ENCODE data around the gene BOLA1.

BOLA1 gene

DNA sequence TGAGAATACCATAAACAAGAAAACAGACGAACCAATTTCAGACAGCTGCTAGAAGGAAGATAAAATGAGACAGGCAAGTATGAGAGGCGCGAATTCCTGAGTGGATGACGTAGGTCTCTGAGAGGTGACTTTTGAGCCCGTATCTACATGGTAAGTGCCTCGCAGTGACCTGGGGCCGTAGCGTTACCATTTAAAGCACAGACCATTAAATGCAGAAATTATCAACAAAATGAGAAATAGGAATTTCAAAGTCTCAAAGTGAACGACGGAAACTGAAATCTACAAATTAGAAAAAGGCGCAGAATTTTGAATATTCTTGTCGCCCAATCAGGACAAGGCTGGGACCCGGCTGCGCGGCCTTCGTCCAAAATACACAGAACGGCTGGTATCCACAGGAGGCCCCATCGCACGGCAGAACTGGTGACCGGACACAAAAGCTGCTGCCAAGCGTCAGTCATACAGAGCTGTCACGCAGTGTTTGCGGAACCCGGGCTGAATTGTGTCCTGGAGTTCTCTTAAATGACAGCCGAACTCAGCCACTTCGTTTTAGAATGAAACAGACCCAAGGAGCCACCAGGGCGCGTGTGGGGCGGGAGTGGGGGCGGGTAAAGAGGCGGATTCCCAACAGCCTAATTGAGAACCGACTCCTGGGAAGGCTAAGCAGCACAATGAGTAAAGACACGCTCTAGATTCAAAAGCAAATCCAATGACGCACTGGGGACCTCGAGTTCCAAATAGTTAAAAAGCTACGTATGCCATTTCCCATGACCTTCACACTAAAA, 13.8 kb upstream of the BOLA1 start:
- H3K4me3 ChIP-seq (ENCODE audit: low read depth, low read length): peak overlapping the region; percentile 58
- H3K36me3 ChIP-seq (ENCODE audit: control insufficient read depth in 2 of 2, insufficient read depth in 1 of 2, low read length in 2 of 2): no peaks in the 10 kb centered on the region
- ChIA-PET POLR2A (interaction anchor here (0.5 to 4.0 kb wide), 11 partner anchors 32 to 360 kb away, joined by 3 to 30 read pairs (median 8); partner anchors contain the start of genes SF3B4, SV2A and VPS45), CTCF (interaction anchor here (0.7 kb wide), 1 partner anchor 194 kb away, joined by 3 read pairs; no protein-coding TSS in a partner anchor)
- peak overlapping the region; percentile 39 for H3K27ac ChIP-seq (ENCODE audit: extremely low read depth, low read depth, low read length)
- H3K9me3 ChIP-seq (ENCODE audit: control insufficient read depth, insufficient read depth, low read depth, low read length): no peaks in the 10 kb centered on the region
- H3K4me1 ChIP-seq (ENCODE audit: control insufficient read depth, insufficient read depth, low read length): 0 out of 2 replicates have a peak, but pooled peaks cover 2% of the 10 kb centered on the region
- TF ChIP-seq ZNF530 (tag by site-specific recombination; IDR thresholded peaks at IDR 0.05; ENCODE audit: low read depth) (no peak), ZNF248 (tag by site-specific recombination; IDR thresholded peaks at IDR 0.05) (no peak), ZNF239 (tag by site-specific recombination; IDR thresholded peaks at IDR 0.05) (no peak), ZNF138 (tag by site-specific recombination; IDR thresholded peaks at IDR 0.05; ENCODE audit: borderline replicate concordance) (no peak), ZNF292 (tag by site-specific recombination; IDR thresholded peaks at IDR 0.05; ENCODE audit: borderline replicate concordance, low read depth) (no peak), ZFP41 (tag by site-specific recombination; IDR thresholded peaks at IDR 0.05; ENCODE audit: borderline replicate concordance) (no peak), ZNF23 (tag by site-specific recombination; IDR thresholded peaks at IDR 0.05; ENCODE audit: borderline replicate concordance) (no peak), ZNF211 (tag by site-specific recombination; IDR thresholded peaks at IDR 0.05; ENCODE audit: low read depth) (no peak), ZSCAN30 (tag by site-specific recombination; IDR thresholded peaks at IDR 0.05) (no peak), ZNF335 (tag by site-specific recombination; conservative IDR thresholded peaks at IDR 0.05) (peak; percentile 98), KLF7 (tag by site-specific recombination; IDR thresholded peaks at IDR 0.05; ENCODE audit: borderline replicate concordance) (no peak), ZNF24 (tag by site-specific recombination; IDR thresholded peaks at IDR 0.05) (peak; percentile 59; the same call in 1 of the 2 replicates), GLI2 (tag by site-specific recombination; IDR thresholded peaks at IDR 0.05; ENCODE audit: borderline replicate concordance, low read depth) (no peak), ZNF302 (tag by site-specific recombination; IDR thresholded peaks at IDR 0.05; ENCODE audit: low read depth) (no peak), ZNF174 (tag by site-specific recombination; IDR thresholded peaks at IDR 0.05) (no peak), HOXA7 (CRISPR knock-in tag; IDR thresholded peaks at IDR 0.05; ENCODE audit: borderline replicate concordance) (no peak)
- TF ChIP-seq, protein P1, sequence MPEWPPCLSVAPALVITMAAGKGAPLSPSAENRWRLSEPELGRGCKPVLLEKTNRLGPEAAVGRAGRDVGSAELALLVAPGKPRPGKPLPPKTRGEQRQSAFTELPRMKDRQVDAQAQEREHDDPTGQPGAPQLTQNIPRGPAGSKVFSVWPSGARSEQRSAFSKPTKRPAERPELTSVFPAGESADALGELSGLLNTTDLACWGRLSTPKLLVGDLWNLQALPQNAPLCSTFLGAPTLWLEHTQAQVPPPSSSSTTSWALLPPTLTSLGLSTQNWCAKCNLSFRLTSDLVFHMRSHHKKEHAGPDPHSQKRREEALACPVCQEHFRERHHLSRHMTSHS (tag by site-specific recombination; IDR thresholded peaks at IDR 0.05): no peak
- TF ChIP-seq, protein P2, sequence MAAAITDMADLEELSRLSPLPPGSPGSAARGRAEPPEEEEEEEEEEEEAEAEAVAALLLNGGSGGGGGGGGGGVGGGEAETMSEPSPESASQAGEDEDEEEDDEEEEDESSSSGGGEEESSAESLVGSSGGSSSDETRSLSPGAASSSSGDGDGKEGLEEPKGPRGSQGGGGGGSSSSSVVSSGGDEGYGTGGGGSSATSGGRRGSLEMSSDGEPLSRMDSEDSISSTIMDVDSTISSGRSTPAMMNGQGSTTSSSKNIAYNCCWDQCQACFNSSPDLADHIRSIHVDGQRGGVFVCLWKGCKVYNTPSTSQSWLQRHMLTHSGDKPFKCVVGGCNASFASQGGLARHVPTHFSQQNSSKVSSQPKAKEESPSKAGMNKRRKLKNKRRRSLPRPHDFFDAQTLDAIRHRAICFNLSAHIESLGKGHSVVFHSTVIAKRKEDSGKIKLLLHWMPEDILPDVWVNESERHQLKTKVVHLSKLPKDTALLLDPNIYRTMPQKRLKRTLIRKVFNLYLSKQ (tag by site-specific recombination; IDR thresholded peaks at IDR 0.05; ENCODE audit: borderline replicate concordance): no peak
- TF ChIP-seq, protein P3, sequence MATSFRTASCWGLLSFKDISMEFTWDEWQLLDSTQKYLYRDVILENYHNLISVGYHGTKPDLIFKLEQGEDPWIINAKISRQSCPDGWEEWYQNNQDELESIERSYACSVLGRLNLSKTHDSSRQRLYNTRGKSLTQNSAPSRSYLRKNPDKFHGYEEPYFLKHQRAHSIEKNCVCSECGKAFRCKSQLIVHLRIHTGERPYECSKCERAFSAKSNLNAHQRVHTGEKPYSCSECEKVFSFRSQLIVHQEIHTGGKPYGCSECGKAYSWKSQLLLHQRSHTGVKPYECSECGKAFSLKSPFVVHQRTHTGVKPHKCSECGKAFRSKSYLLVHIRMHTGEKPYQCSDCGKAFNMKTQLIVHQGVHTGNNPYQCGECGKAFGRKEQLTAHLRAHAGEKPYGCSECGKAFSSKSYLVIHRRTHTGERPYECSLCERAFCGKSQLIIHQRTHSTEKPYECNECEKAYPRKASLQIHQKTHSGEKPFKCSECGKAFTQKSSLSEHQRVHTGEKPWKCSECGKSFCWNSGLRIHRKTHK (tag by site-specific recombination; IDR thresholded peaks at IDR 0.05): no peak
- TF ChIP-seq, protein P4, sequence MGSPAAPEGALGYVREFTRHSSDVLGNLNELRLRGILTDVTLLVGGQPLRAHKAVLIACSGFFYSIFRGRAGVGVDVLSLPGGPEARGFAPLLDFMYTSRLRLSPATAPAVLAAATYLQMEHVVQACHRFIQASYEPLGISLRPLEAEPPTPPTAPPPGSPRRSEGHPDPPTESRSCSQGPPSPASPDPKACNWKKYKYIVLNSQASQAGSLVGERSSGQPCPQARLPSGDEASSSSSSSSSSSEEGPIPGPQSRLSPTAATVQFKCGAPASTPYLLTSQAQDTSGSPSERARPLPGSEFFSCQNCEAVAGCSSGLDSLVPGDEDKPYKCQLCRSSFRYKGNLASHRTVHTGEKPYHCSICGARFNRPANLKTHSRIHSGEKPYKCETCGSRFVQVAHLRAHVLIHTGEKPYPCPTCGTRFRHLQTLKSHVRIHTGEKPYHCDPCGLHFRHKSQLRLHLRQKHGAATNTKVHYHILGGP (tag by site-specific recombination; IDR thresholded peaks at IDR 0.05): no peak
- TF ChIP-seq, protein P5, sequence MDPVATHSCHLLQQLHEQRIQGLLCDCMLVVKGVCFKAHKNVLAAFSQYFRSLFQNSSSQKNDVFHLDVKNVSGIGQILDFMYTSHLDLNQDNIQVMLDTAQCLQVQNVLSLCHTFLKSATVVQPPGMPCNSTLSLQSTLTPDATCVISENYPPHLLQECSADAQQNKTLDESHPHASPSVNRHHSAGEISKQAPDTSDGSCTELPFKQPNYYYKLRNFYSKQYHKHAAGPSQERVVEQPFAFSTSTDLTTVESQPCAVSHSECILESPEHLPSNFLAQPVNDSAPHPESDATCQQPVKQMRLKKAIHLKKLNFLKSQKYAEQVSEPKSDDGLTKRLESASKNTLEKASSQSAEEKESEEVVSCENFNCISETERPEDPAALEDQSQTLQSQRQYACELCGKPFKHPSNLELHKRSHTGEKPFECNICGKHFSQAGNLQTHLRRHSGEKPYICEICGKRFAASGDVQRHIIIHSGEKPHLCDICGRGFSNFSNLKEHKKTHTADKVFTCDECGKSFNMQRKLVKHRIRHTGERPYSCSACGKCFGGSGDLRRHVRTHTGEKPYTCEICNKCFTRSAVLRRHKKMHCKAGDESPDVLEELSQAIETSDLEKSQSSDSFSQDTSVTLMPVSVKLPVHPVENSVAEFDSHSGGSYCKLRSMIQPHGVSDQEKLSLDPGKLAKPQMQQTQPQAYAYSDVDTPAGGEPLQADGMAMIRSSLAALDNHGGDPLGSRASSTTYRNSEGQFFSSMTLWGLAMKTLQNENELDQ (tag by site-specific recombination; IDR thresholded peaks at IDR 0.05; ENCODE audit: low read depth): no peak
- TF ChIP-seq, protein P6, sequence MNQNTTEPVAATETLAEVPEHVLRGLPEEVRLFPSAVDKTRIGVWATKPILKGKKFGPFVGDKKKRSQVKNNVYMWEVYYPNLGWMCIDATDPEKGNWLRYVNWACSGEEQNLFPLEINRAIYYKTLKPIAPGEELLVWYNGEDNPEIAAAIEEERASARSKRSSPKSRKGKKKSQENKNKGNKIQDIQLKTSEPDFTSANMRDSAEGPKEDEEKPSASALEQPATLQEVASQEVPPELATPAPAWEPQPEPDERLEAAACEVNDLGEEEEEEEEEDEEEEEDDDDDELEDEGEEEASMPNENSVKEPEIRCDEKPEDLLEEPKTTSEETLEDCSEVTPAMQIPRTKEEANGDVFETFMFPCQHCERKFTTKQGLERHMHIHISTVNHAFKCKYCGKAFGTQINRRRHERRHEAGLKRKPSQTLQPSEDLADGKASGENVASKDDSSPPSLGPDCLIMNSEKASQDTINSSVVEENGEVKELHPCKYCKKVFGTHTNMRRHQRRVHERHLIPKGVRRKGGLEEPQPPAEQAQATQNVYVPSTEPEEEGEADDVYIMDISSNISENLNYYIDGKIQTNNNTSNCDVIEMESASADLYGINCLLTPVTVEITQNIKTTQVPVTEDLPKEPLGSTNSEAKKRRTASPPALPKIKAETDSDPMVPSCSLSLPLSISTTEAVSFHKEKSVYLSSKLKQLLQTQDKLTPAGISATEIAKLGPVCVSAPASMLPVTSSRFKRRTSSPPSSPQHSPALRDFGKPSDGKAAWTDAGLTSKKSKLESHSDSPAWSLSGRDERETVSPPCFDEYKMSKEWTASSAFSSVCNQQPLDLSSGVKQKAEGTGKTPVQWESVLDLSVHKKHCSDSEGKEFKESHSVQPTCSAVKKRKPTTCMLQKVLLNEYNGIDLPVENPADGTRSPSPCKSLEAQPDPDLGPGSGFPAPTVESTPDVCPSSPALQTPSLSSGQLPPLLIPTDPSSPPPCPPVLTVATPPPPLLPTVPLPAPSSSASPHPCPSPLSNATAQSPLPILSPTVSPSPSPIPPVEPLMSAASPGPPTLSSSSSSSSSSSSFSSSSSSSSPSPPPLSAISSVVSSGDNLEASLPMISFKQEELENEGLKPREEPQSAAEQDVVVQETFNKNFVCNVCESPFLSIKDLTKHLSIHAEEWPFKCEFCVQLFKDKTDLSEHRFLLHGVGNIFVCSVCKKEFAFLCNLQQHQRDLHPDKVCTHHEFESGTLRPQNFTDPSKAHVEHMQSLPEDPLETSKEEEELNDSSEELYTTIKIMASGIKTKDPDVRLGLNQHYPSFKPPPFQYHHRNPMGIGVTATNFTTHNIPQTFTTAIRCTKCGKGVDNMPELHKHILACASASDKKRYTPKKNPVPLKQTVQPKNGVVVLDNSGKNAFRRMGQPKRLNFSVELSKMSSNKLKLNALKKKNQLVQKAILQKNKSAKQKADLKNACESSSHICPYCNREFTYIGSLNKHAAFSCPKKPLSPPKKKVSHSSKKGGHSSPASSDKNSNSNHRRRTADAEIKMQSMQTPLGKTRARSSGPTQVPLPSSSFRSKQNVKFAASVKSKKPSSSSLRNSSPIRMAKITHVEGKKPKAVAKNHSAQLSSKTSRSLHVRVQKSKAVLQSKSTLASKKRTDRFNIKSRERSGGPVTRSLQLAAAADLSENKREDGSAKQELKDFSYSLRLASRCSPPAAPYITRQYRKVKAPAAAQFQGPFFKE (tag by site-specific recombination; IDR thresholded peaks at IDR 0.05; ENCODE audit: borderline replicate concordance): no peak

Data from HEK293 (cell line).